Measurements from ENCODE around the gene TRABD2A.

Gene TRABD2A

GRCh38 chr2:84888401-84889276, 7.8 kb upstream of the TRABD2A start:
- no peak overlapping the region for H3K4me3 ChIP-seq (ENCODE audit: low read depth, low read length)
- no peaks in the 10 kb centered on the region for H3K9me3 ChIP-seq (ENCODE audit: control insufficient read depth, insufficient read depth, low read length)
- H3K9ac ChIP-seq (ENCODE audit: low read depth, low read length) = no peak overlapping the region
- H3K27ac ChIP-seq (ENCODE audit: low read depth, low read length) = no peak overlapping the region
- H3K36me3 ChIP-seq (ENCODE audit: control insufficient read depth, insufficient read depth, low read length) = no peaks in the 10 kb centered on the region
- H3K4me1 ChIP-seq (ENCODE audit: control insufficient read depth, insufficient read depth, low read length) = no peaks in the 10 kb centered on the region
- H3K27me3 ChIP-seq (ENCODE audit: control insufficient read depth, insufficient read depth, low read length) = peaks cover 17% of the 10 kb centered on the region; the same call in 1 of the 2 replicates

GRCh38 chr2:84886791-84887190, 5.9 kb upstream of the TRABD2A start:
- Histone ChIP-seq H3K4me1 (ENCODE audit: control insufficient read depth, insufficient read depth, low read length) (no peaks in the 10 kb centered on the region), H3K27ac (ENCODE audit: low read depth, low read length) (no peak overlapping the region), H3K9ac (ENCODE audit: low read depth, low read length) (no peak overlapping the region), H3K36me3 (ENCODE audit: control insufficient read depth, insufficient read depth, low read length) (no peaks in the 10 kb centered on the region), H3K4me3 (ENCODE audit: low read depth, low read length) (no peak overlapping the region), H3K9me3 (ENCODE audit: control insufficient read depth, insufficient read depth, low read length) (no peaks in the 10 kb centered on the region), H3K27me3 (ENCODE audit: control insufficient read depth, insufficient read depth, low read length) (peaks cover 29% of the 10 kb centered on the region)

- Histone ChIP-seq H3K9ac (ENCODE audit: low read depth, low read length) (no peak overlapping the region), H3K27me3 (ENCODE audit: control insufficient read depth, insufficient read depth, low read length) (peaks cover 45% of the 10 kb centered on the region), H3K36me3 (ENCODE audit: control insufficient read depth, insufficient read depth, low read length) (no peaks in the 10 kb centered on the region), H3K9me3 (ENCODE audit: control insufficient read depth, insufficient read depth, low read length) (no peaks in the 10 kb centered on the region), H3K27ac (ENCODE audit: low read depth, low read length) (no peak overlapping the region), H3K4me3 (ENCODE audit: low read depth, low read length) (no peak overlapping the region), H3K4me1 (ENCODE audit: control insufficient read depth, insufficient read depth, low read length) (peaks cover 8% of the 10 kb centered on the region; the same call in 1 of the 2 replicates)
Measured at GRCh38 chr2:84885111-84885510, 4.2 kb upstream of the TRABD2A start.

GRCh38 chr2:84884449-84884848, 3.6 kb upstream of the TRABD2A start:
- no peaks in the 10 kb centered on the region for H3K9me3 ChIP-seq (ENCODE audit: control insufficient read depth, insufficient read depth, low read length)
- no peak overlapping the region for H3K4me3 ChIP-seq (ENCODE audit: low read depth, low read length)
- no peak overlapping the region for H3K27ac ChIP-seq (ENCODE audit: low read depth, low read length)
- peaks cover 10% of the 10 kb centered on the region for H3K4me1 ChIP-seq (ENCODE audit: control insufficient read depth, insufficient read depth, low read length)
- H3K27me3 ChIP-seq (ENCODE audit: control insufficient read depth, insufficient read depth, low read length) = peaks cover 52% of the 10 kb centered on the region
- no peaks in the 10 kb centered on the region for H3K36me3 ChIP-seq (ENCODE audit: control insufficient read depth, insufficient read depth, low read length)
- H3K9ac ChIP-seq (ENCODE audit: low read depth, low read length) = no peak overlapping the region

- Histone ChIP-seq H3K27ac (ENCODE audit: low read depth, low read length) (no peak overlapping the region), H3K27me3 (ENCODE audit: control insufficient read depth, insufficient read depth, low read length) (peaks cover 67% of the 10 kb centered on the region)
Measured at GRCh38 chr2:84882775-84883550, 2.1 kb upstream of the TRABD2A start.

DNA sequence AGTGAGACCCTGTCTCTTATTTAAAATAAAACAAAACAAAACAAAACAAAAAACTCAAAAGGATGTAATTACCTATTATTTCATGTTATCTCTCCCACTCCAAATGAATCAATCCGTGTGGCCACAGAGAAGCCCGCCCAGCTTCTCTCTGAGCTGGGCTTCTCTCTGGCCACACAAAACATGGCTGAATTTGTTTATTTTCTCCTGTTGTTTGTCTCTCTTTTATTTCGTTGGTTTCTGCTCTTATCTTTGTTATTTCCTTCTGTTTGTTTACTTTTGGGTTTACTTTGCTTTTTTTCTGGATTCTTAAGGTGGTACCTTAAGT, 1.5 kb upstream of the TRABD2A start:
- Histone ChIP-seq H3K36me3 (ENCODE audit: control insufficient read depth, insufficient read depth, low read length) (no peaks in the 10 kb centered on the region), H3K9me3 (ENCODE audit: control insufficient read depth, insufficient read depth, low read length) (no peaks in the 10 kb centered on the region), H3K27me3 (ENCODE audit: control insufficient read depth, insufficient read depth, low read length) (peaks cover 73% of the 10 kb centered on the region), H3K27ac (ENCODE audit: low read depth, low read length) (no peak overlapping the region), H3K9ac (ENCODE audit: low read depth, low read length) (no peak overlapping the region), H3K4me1 (ENCODE audit: control insufficient read depth, insufficient read depth, low read length) (peaks cover 12% of the 10 kb centered on the region), H3K4me3 (ENCODE audit: low read depth, low read length) (no peak overlapping the region)

More at GRCh38 chr2:84882775-84883550, 2.1 kb upstream of the TRABD2A start:
- peaks cover 12% of the 10 kb centered on the region for H3K4me1 ChIP-seq (ENCODE audit: control insufficient read depth, insufficient read depth, low read length)
- H3K9me3 ChIP-seq (ENCODE audit: control insufficient read depth, insufficient read depth, low read length) = no peaks in the 10 kb centered on the region
- H3K4me3 ChIP-seq (ENCODE audit: low read depth, low read length) = no peak overlapping the region
- no peaks in the 10 kb centered on the region for H3K36me3 ChIP-seq (ENCODE audit: control insufficient read depth, insufficient read depth, low read length)
- H3K9ac ChIP-seq (ENCODE audit: low read depth, low read length) = no peak overlapping the region

DNA sequence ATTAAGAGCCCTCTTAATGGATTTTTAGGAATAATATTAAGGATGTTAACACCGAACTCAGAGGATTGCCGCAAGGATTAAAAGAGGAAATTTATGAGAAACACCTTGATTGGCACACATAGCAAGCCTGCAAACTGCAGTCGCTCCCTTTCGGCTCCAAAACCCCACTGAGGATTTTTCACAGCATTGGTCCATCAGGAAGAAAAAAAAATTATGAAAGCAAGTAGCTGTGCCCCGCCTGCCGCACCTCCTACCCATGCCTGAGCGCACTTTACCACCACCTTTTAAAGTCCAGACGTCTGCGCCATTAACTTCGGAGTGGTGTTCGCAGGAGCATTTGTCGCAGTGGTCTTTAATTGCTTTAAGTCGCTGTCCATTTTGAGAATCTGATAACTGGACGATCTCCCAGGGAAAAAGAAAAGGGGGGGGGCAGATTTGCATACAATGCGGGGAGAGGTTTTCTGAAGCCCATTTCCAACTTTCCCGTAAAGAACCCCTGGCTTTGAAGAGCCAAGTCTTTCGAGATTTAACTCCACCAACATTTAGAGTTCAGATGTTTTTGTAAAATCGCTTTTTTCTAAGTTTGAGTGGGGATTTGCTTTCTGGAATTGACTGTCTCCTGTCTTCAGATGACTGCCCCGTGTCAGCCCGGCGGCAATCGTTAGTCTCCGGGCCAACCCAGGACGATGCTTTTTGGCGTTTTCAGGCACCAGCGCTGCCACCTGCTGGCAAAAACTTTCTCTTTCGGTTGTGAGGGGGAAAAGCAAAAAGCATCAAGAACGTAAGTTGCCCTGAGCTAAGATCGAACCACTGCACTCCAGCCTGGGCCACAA, 913 bp upstream of the TRABD2A start:
- H3K36me3 ChIP-seq (ENCODE audit: control insufficient read depth, insufficient read depth, low read length) = no peaks in the 10 kb centered on the region
- peak overlapping the region; percentile 73 for H3K4me3 ChIP-seq (ENCODE audit: low read depth, low read length)
- peaks cover 12% of the 10 kb centered on the region for H3K4me1 ChIP-seq (ENCODE audit: control insufficient read depth, insufficient read depth, low read length)
- no peak overlapping the region for H3K27ac ChIP-seq (ENCODE audit: low read depth, low read length)
- no peak overlapping the region for H3K9ac ChIP-seq (ENCODE audit: low read depth, low read length)
- H3K9me3 ChIP-seq (ENCODE audit: control insufficient read depth, insufficient read depth, low read length) = no peaks in the 10 kb centered on the region
- H3K27me3 ChIP-seq (ENCODE audit: control insufficient read depth, insufficient read depth, low read length) = peaks cover 78% of the 10 kb centered on the region

- Histone ChIP-seq H3K9me3 (ENCODE audit: control insufficient read depth, insufficient read depth, low read length) (no peaks in the 10 kb centered on the region), H3K36me3 (ENCODE audit: control insufficient read depth, insufficient read depth, low read length) (no peaks in the 10 kb centered on the region), H3K27me3 (ENCODE audit: control insufficient read depth, insufficient read depth, low read length) (peaks cover 84% of the 10 kb centered on the region), H3K9ac (ENCODE audit: low read depth, low read length) (peak overlapping the region; percentile 37; the same call in 1 of the 2 replicates), H3K4me3 (ENCODE audit: low read depth, low read length) (peak overlapping the region; percentile 73), H3K4me1 (ENCODE audit: control insufficient read depth, insufficient read depth, low read length) (peaks cover 12% of the 10 kb centered on the region), H3K27ac (ENCODE audit: low read depth, low read length) (no peak overlapping the region)
Measured at GRCh38 chr2:84880395-84880644, 564 bp downstream of the TRABD2A start.

- peak overlapping the region; percentile 73 for H3K4me3 ChIP-seq (ENCODE audit: low read depth, low read length)
- H3K27me3 ChIP-seq (ENCODE audit: control insufficient read depth, insufficient read depth, low read length) = peaks cover 79% of the 10 kb centered on the region
- H3K4me1 ChIP-seq (ENCODE audit: control insufficient read depth, insufficient read depth, low read length) = peaks cover 12% of the 10 kb centered on the region
- H3K9ac ChIP-seq (ENCODE audit: low read depth, low read length) = no peak overlapping the region
- no peaks in the 10 kb centered on the region for H3K9me3 ChIP-seq (ENCODE audit: control insufficient read depth, insufficient read depth, low read length)
- H3K27ac ChIP-seq (ENCODE audit: low read depth, low read length) = no peak overlapping the region
- H3K36me3 ChIP-seq (ENCODE audit: control insufficient read depth, insufficient read depth, low read length) = no peaks in the 10 kb centered on the region
Measured at GRCh38 chr2:84879584-84880394, 1.1 kb downstream of the TRABD2A start.

- Histone ChIP-seq H3K27me3 (ENCODE audit: control insufficient read depth, insufficient read depth, low read length) (peaks cover 72% of the 10 kb centered on the region), H3K4me3 (ENCODE audit: low read depth, low read length) (peak overlapping the region; percentile 73), H3K4me1 (ENCODE audit: control insufficient read depth, insufficient read depth, low read length) (peaks cover 12% of the 10 kb centered on the region)
Measured at GRCh38 chr2:84878896-84879583, 1.8 kb downstream of the TRABD2A start.

More at GRCh38 chr2:84878896-84879583, 1.8 kb downstream of the TRABD2A start:
- H3K27ac ChIP-seq (ENCODE audit: low read depth, low read length) = no peak overlapping the region
- no peaks in the 10 kb centered on the region for H3K36me3 ChIP-seq (ENCODE audit: control insufficient read depth, insufficient read depth, low read length)
- no peaks in the 10 kb centered on the region for H3K9me3 ChIP-seq (ENCODE audit: control insufficient read depth, insufficient read depth, low read length)
- no peak overlapping the region for H3K9ac ChIP-seq (ENCODE audit: low read depth, low read length)

Data from HUES48 (cell line).